ENCODE measurements around the gene FNBP1L. TPM values are rescaled to one million over a fixed set of nuclear protein-coding genes. Genes with fewer than 3 reads are reported as not detected.
A peak's percentile ranks its signal among the peaks of the same experiment; 100 is the strongest.
"Not testable (repeated sequence)": the region's sequence is repeated elsewhere in the genome, so short reads cannot be mapped to it uniquely, and the experiment has no call there.

FNBP1L gene
- polyA plus RNA-seq, 3 donors: 101 to 125 (median 108) TPM

DNA sequence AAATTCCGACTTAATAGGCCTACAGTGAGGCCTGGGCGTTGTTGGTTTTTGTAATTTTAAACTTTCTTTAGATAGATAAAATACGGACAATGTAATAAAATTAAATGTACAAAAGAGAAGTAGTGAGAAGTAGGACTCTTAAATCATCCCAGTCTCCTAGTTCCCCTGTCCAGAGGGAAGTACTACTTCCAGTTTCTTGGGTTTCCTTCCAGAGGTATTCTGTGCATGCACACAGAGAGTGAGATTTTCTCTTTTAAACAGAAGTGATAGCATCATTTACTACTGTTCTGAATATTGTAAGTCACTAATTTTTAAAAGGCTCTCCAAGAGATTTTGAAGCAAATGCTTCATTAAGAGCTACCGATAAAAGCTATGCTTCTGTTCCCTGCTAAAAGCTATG lies 7.2 kb upstream of the FNBP1L start:
- DNase-seq: no peak

- DNase-seq: no peak
Observed at GRCh38 chr1:93441589-93441988, 6.3 kb upstream of the FNBP1L start.

DNA sequence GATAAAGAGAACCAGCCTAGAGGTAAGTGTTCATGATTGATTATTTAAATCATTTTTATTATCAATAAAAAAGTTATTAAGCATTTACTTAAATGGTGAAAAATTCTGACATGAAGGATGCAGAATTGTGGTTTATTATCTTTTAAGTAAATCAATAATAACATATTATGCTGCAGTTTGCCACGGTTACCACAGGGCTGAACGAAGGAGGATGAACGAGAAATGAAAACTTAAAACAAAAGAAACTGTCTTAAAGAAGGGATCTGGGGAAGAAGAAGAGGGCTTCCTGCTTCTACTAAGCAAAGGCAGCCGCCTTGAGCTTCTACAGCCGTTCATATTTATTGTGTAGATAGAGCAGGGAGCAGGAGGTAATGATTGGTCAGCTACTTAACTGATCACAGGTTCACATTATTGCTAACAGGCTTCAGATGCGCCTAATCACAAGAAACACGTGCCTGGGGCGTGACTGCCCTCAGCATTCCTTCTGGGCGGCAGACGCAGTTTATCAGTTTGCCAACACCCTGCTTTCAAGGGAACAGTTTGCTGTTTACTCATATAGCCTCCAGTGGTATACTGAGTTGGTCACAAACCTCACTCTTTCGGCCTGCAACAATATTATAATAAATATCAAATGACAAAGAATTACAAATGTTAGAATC lies 5.8 kb upstream of the FNBP1L start:
- DNase-seq: no peak

DNA sequence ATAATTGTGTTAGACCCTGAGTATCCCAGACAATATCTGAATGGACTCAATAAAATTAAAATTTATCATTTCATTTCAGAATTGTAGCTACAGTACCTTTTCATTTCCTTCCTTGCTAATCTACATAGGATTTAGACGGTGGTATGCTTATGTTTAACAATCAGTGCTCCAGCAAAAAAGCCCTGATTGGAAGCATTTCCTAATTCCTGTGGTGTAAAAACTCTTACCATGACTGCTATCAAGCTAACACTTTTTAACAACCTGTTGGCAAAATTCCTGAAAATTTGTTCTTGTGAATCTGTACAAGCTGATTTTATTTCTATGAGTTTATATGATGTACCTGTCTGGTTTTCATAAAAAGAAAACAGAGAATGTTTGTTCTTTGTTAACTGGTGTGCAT lies 5.2 kb upstream of the FNBP1L start:
- DNase-seq: no peak

- no peak for DNase-seq
Observed at GRCh38 chr1:93443454-93443853, 4.5 kb upstream of the FNBP1L start.

DNA sequence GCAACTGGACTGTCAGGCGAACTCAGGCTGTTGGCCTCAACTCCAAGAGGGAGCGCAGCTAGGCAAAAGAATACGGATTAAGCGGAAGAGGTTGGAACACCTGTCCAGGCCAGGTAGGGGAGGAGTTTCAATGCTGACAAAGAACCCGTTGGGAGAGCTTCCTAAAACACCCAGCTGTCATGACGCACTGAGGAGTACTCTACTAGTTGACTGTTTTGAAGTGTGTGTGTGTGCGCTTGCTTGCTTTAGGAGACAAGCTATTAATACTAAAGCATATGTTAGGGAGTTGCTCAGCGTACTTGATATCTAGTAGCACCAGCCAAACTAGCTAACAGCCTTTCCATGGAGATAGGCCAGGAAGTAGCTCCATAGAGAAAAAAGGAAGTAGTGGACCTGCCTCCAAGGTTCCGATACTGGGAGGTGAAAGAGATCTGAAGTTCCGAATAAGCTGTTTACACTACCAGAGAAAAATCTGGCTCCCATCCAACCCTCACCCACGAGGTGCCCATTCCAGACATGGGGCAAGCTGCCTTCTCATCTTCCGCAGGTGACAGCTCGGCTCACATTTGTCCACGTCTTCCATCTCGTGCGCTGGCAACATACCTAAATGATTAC lies 974 bp upstream of the FNBP1L start:
- DNase-seq: no peak

- DNase-seq: peak; percentile 48
Observed at GRCh38 chr1:93448292-93448982, 519 bp downstream of the FNBP1L start.

DNA sequence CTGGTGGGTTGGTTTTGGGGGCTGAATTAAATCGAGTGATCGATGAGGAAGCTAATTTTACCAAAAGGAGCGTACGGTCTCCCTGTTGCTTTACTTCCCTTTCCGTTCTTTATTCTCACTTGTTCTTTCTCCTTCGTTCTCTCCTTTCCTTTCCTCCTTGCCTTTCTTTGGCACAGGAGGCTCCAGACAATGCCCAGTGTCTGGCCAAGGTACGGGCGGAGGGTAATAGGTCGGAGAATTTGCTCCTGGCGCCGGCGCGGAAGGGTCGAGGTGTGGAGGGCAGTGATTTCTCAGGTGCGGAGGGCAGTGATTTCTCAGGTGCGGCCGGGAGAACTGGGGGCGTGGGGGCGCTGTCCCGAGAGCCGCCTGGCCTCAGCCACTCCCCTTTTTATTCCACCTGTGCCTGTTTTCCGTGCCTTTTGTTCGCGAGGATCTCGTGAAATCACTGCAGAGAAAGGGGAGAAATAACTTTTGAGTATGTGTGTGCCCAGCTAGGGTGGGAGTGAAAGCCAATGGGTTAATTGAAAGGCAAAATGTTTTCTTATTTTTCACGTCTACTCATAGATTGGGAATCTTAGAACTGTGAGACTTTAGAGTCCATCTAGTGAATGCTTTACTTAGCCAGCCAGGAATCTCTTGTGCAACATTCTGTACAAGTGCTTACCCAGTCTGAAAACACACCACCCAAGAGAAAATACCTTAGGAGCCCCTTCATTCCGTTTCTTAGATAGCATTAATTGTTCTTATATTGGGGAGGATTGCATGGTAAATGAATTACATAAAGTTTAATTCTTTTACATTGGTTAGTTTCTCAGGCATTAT lies 1.3 kb downstream of the FNBP1L start:
- DNase-seq: peak; percentile 50

DNA sequence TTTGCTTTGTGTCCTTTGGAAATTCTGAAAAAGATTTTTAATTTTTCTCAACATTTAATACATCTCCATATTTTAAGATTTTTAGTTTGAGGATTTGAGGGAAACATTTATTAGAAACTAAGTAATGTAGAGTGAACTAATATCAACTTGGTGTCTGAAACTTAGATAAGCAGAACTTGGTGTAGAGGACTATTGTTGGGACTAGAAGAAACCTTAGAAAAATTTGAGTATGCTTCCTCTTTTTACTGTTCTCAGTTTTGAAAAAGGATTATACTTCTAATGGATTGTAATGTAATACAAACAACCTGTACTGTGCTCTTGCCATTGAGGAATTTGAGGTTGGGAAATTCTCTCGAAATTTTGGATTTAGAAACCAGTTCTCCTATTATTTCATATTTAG lies 2.4 kb downstream of the FNBP1L start:
- DNase-seq: no peak

GRCh38 chr1:93453911-93454310 lies 6.0 kb downstream of the FNBP1L start:
- no peak for DNase-seq

DNA sequence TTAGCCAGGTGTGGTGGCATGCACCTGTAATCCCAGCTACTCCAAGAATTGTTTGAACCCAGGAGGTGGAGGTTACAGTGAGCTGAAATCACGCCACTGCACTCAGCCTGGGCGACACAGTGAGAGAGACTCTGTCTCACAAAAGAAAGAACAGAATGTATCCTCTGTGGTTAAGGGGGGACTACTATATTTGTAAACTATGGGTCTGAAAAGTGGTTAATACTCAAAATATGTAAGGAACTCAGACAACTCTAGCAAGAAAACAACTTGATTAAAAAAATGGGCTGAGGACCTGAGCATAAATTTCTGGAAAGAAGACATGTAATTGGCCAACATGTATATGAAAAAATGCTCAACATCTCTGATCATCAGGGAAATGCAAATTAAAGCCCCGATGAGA lies 11.2 kb downstream of the FNBP1L start:
- DNase-seq: no peak

- DNase-seq: no peak
Observed at GRCh38 chr1:93461236-93461635, 13.3 kb downstream of the FNBP1L start.

DNA sequence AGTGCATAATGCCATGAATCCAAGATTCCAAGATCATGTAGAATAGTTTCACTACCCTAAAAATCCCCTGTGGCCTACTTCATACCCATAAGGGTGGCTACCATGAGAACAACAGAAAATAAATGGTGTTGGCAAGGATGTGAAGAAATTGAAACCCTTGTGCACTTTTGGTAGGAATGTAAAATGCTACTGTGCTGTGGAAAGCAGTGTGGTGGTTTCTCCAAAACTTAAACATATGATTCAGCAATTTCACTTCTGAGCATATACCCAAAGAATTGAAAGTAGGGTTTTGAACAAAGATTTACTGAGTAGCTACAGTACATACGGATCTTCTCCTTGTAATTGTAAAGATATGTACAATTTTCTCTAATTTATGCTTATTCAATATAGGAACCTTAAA lies 16.0 kb downstream of the FNBP1L start:
- DNase-seq: no peak

DNA sequence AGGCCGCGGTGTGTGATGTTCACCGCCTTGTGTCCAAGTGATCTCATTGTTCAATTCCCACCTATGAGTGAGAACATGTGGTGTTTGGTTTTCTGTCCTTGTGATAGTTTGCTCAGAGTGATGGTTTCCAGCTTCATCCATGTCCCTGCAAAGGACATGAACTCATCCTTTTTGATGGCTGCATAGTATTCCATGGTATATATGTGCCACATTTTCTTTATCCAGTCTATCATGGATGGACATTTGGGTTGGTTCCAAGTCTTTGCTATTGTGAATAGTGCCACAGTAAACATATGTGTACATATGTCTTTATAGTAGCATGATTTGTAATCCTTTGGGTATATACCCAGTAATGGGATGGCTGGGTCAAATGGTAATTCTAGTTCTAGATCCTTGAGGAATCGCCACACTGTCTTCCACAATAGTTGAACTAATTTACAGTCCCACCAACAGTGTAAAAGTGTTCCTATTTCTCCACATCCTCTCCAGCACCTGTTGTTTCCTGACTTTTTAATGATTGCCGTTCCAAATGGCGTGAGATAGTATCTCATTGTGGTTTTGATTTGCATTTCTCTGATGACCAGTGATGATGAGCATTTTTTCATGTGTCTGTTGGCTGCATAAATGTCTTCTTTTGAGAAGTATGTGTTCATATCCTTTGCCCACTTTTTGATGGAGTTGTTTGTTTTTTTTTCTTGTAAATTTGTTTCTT lies 17.6 kb downstream of the FNBP1L start:
- DNase-seq: not testable (repeated sequence)

DNA sequence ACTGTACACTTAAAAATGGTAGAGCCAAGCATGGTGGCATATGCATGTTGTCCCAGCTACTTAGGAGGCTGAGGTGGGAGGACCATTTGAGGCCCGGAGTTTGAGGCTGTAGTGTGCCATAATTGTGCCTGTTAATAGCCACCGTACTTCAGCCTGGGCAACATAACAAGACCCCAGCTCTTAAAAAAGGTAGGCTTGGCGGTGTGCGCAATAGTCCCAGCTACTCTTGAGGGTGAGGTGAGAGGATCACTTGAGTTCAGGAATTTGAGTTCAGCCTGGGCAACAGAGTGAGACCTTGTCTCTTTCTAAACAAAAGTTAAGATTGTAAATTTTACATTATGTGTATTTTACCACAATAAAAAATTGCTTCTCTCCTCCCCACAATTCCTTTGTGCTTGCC lies 19.7 kb downstream of the FNBP1L start:
- DNase-seq: no peak

DNA sequence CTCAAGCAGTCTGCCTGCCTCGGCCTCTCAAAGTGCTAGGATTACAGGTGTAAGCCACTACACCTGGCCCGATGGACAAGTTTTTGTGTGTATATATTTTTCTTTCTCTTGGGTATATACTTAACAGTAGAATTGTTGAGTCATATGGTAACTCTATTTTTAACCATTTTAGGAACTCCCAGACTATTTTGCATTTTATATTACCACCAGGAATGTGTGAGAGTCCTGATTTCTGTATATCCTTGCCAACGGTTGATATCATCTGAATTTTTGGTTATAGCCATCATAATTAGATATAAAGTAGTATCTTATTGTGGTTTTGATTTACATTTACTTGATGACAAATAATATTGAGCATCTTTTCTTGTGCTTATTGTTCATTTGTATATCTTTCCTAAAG lies 20.7 kb downstream of the FNBP1L start:
- no peak for DNase-seq

GRCh38 chr1:93469223-93469622 lies 21.3 kb downstream of the FNBP1L start:
- DNase-seq: not testable (repeated sequence)

GRCh38 chr1:93471284-93471683 lies 23.4 kb downstream of the FNBP1L start:
- DNase-seq: no peak

GRCh38 chr1:93471911-93472310 lies 24.0 kb downstream of the FNBP1L start:
- peak; percentile 23 for DNase-seq

DNA sequence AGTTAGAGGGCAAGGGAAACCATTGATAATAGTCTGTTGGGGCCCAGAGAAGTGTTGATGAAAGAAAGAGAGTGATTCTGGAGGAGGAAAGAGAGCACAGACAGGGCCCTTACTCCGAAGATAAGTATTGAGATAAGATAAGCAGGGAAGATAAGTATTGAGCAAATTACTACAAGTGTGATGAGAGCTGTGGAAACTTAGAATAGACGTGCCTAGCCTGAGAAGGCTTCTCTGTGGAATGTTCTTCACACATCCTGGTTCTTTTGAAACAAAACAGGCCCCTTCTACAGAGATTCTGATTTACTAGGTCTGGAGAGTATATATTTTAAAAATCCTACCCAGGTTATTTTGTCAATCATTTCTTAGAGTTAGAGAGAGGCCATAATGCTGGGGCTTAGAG lies 26.4 kb downstream of the FNBP1L start:
- no peak for DNase-seq

- DNase-seq: no peak
Observed at GRCh38 chr1:93475681-93476080, 27.8 kb downstream of the FNBP1L start.

Data from renal pelvis (tissue), 4 donors.